Endothelial cell of umbilical vein (primary cell): Measurements from ENCODE around the gene LRRC32.

Experiments
- CTCF ChIP-seq, 2 donors: IDR thresholded peaks; 1 replicate in 1 of 2; 2 replicates in 1 of 2; pipeline ENCODE4 v1.5.1; 2011; ENCODE audit warnings: low read length in 2 of 2, mild to moderate bottlenecking in 2 of 2, moderate library complexity in 2 of 2, control low read depth in 1 of 2, inconsistent platforms in 1 of 2, low read depth in 1 of 2; ENCODE audit not compliant: insufficient read depth in 1 of 2; ENCODE audit errors: extremely low read depth in 1 of 2
- MAX ChIP-seq: IDR thresholded peaks from 2 replicates; pipeline ENCODE4 v1.6.1; 2011; ENCODE audit not compliant: insufficient read depth, insufficient read length
- MYC ChIP-seq: IDR thresholded peaks from one replicate; pipeline ENCODE4 v1.6.1; 2011; ENCODE audit warnings: mild to moderate bottlenecking, low read depth, low read length
- POLR2A ChIP-seq: IDR thresholded peaks from 2 replicates; pipeline ENCODE4 v1.6.1; 2012; ENCODE audit warnings: low read depth, mild to moderate bottlenecking, control low read depth, low read length
- POLR2AphosphoS5 ChIP-seq: IDR thresholded peaks from 2 replicates; pipeline ENCODE4 v1.6.1; 2012; ENCODE audit warnings: low read depth, mild to moderate bottlenecking, control low read depth, low read length, moderate library complexity; ENCODE audit not compliant: insufficient read depth

- TF ChIP-seq MYC (no peak), MAX (no peak), CTCF (IDR thresholded peaks at IDR 0.05; ENCODE audit: extremely low read depth in 1 of 2, insufficient read depth in 1 of 2, low read depth in 1 of 2, low read length in 2 of 2) (no peak), POLR2A (no peak), POLR2AphosphoS5 (no peak)
Observed at GRCh38 chr11:76657187-76658170, 13.1 kb downstream of the LRRC32 start.
